HuH-7.5 (cell line): ENCODE data around the gene MPIG6B.
A peak's percentile ranks its signal among the peaks of the same experiment; 100 is the strongest.

ENCODE experiments used
- DNase-seq: peaks from one replicate; pipeline ENCODE4 v3.0.0; 2011; ENCODE audit warnings: low spot score

MPIG6B gene

GRCh38 chr6:31768363-31769257, 45.4 kb downstream of the MPIG6B start:
- DNase-seq: no peak

GRCh38 chr6:31769684-31770371, 46.7 kb downstream of the MPIG6B start:
- peak; percentile 94 for DNase-seq

GRCh38 chr6:31770860-31771259, 47.7 kb downstream of the MPIG6B start:
- no peak for DNase-seq

- DNase-seq: no peak
Observed at GRCh38 chr6:31771992-31772358, 48.8 kb downstream of the MPIG6B start.

GRCh38 chr6:31775184-31775583, 52.0 kb downstream of the MPIG6B start:
- DNase-seq: no peak

- no peak for DNase-seq
Observed at GRCh38 chr6:31775633-31776484, 52.7 kb downstream of the MPIG6B start.
